ENCODE measurements around the gene KATNBL1. TPM values are rescaled to one million over a fixed set of nuclear protein-coding genes. Genes with fewer than 3 reads are reported as not detected.

KATNBL1 gene
- total RNA-seq, 2 donors from 2014 or later = 39.2 to 41.3 TPM

DNA sequence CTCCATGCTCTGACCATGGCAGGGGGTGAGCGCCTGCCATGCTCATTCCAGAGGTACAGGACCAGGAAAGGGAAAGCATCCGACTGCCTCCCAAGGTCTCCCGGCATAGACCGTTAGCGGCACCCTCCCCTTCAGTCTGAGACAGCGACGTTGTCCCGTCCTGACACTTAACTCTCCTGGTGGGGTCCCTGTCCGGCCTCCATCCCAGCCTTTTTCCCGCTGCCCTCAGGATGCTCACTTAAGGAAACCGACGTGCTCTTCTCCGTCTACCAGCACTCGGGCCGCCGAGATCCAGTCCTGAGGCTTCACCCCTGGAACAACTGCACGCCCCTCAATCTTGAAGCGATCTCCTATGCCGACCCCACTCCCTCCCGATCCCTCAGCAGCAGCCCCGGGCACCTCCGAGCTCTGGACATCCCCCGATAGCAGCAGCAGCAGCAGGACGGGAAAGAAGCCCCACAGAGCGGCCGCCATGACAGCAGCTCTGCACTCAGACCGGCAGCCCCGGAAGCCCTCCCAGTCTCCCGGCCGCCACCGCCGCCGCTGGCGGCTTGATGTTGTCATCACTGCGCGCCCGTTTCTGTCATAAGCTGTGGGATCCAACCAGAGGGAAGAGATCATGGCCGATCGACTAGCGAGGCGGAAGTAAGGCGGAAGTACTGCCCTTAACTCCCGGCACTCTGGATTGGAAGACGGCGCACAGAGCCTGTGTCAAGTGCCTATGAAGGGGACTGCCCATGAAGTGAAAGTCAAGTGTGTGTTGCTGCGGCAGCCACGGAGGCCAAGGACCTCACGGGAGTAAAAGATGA is 108.3 kb downstream of the KATNBL1 start, which contains the start of the genes EMC7 and PGBD4:
EMC7 (minus strand) TSS at position 497 of the 809 bp plus-strand sequence; CDS start at position 474, 23 bp downstream.
PGBD4 (plus strand) TSS at position 718 of the 809 bp plus-strand sequence. CDS start 449 bp downstream, outside the sequence.
- Mint-ChIP-seq H3K27me3 (ENCODE audit: low read depth) (no peaks in the 10 kb centered on the region), H3K27ac (peak within 1 kb of the TSS; percentile 96), H3K9me3 (peaks cover 3 to 6% of the 10 kb centered on the region in 2 donors), H3K4me3 (peak within 1 kb of the TSS; percentile 96 to 100), H3K36me3 (ENCODE audit: insufficient read depth in 2 of 2) (peaks cover 7 to 22% of the 10 kb centered on the region in 2 donors), H3K4me1 (ENCODE audit: low read depth) (peaks cover 25% of the 10 kb centered on the region)
- peak; percentile 98 to 100 for DNase-seq
- ATAC-seq (replicated peaks in 1 of 2) = peak; percentile 99

DNA sequence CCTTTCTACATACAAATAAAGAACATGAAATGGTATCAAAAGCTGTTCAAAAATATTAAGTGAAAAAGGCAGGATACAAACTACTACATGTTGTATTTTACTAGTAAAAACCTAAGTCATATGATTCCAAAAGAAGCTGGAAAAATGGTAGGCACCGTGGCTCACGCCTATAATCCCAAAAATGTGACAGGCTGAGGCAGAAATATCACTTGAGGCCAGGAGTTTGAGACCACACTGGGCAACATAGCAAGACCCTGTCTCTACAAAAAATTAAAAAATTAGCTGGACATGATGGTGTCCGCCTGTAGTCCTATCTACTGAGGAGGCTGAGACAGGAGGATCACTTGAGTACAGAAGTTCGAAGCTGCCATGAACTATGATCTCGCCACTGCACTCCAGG is 110.0 kb downstream of the KATNBL1 start:
- Mint-ChIP-seq H3K4me1 (ENCODE audit: low read depth) (peaks cover 25% of the 10 kb centered on the region), H3K27ac (peak overlapping the region; percentile 63), H3K36me3 (ENCODE audit: insufficient read depth in 2 of 2) (peaks cover 7 to 23% of the 10 kb centered on the region in 2 donors)

More for the DNA sequence above, 110.0 kb downstream of the KATNBL1 start:
- no peak for DNase-seq
- H3K9me3 Mint-ChIP-seq = peaks cover 0 to 5% of the 10 kb centered on the region in 2 donors
- H3K27me3 Mint-ChIP-seq (ENCODE audit: low read depth) = no peaks in the 10 kb centered on the region
- no peak for ATAC-seq (replicated peaks in 1 of 2)
- peak overlapping the region; percentile 68 to 82 for H3K4me3 Mint-ChIP-seq

Other genes starting within 250 kb of the KATNBL1 start
- not detected for gene CHRM5, start 241.6 kb downstream of the KATNBL1 start, total RNA-seq
- gene AVEN, start 170.9 kb downstream of the KATNBL1 start, total RNA-seq = 10 to 100 TPM; 10.3 to 18.6 TPM
- 10 to 100 TPM; 75.7 to 77.6 TPM for gene EMC7, start 108.2 kb downstream of the KATNBL1 start, total RNA-seq
- gene PGBD4, start 108.0 kb downstream of the KATNBL1 start, total RNA-seq = 1 to 10 TPM; 3.7 to 5.1 TPM
- 10 to 100 TPM; 74.6 to 85.0 TPM for gene EMC4, start 14.9 kb upstream of the KATNBL1 start, total RNA-seq
- gene SLC12A6, start 127.7 kb upstream of the KATNBL1 start, total RNA-seq = 10 to 100 TPM; 25.0 to 31.3 TPM
- gene NOP10, start 133.0 kb upstream of the KATNBL1 start, total RNA-seq = 100 to 1,000 TPM; 126 to 158 TPM
- gene NUTM1, start 133.2 kb upstream of the KATNBL1 start, total RNA-seq = not detected
- 10 to 100 TPM; 33.8 to 38.3 TPM for gene LPCAT4, start 157.1 kb upstream of the KATNBL1 start, total RNA-seq
- gene GOLGA8A, start 227.7 kb upstream of the KATNBL1 start, total RNA-seq = 100 to 1,000 TPM; 180 TPM